PC-9 (cell line): Measurements from ENCODE around the gene JPH4. TPM values are rescaled to one million over a fixed set of nuclear protein-coding genes. Genes with fewer than 3 reads are reported as not detected.

Source experiments
- BruUV-seq: library from RNA; stranded (reverse); fragments of 400-500 nt; replicated peaks from 2 replicates; lab custom pipeline; 2021; lab: Mats Ljungman, UMichigan
- CTCF ChIA-PET: fragments of 300-600 bp; sonication (Branson Sonifier 250); formaldehyde crosslinking; loops from one replicate; lab custom pipeline; 2022; ENCODE audit warnings: antibody characterized with exemption; lab: Charles Lee
- POLR2A ChIA-PET: fragments of 300-600 bp; sonication (Branson Sonifier 250); formaldehyde crosslinking; loops from one replicate; lab custom pipeline; 2022; ENCODE audit warnings: antibody characterized with exemption; ENCODE audit not compliant: unreplicated experiment; lab: Charles Lee
- DNase-seq, 2 experiments: peaks; one replicate each; pipeline versions ENCODE4 v3.0.0 to v3.0.0-alpha.2; 2015 to 2022; ENCODE audit warnings: mixed read lengths in 1 of 2
- H2AFZ ChIP-seq: fragments of 200-600 bp; sonication (generic); 2 replicates; pipeline ENCODE4 v1.8.1; 2017; ENCODE audit warnings: antibody characterized with exemption
- H3F3A ChIP-seq: fragments of 200-600 bp; sonication (generic); 2 replicates; pipeline ENCODE4 v1.8.1; 2017; ENCODE audit warnings: antibody characterized with exemption, mild to moderate bottlenecking, low read depth; ENCODE audit not compliant: insufficient read depth
- H3K27ac ChIP-seq: fragments of 200-600 bp; sonication (generic); 2 replicates; pipeline ENCODE4 v1.6.1; 2016; ENCODE audit warnings: mixed run types
- H3K27me3 ChIP-seq: fragments of 200-600 bp; sonication (generic); 2 replicates; pipeline ENCODE4 v1.6.1; 2016; ENCODE audit warnings: low read depth, mixed run types; ENCODE audit not compliant: insufficient read depth
- H3K36me3 ChIP-seq: fragments of 200-600 bp; sonication (generic); 2 replicates; pipeline ENCODE4 v1.6.1; 2016; ENCODE audit warnings: low read depth, mixed run types
- H3K4me1 ChIP-seq: fragments of 200-600 bp; sonication (generic); replicated peaks from 2 replicates; pipeline ENCODE4 v1.6.1; 2016; ENCODE audit warnings: mixed run types; ENCODE audit not compliant: insufficient read depth
- H3K4me2 ChIP-seq: fragments of 200-600 bp; sonication (generic); 2 replicates; pipeline ENCODE4 v1.6.1; 2017; ENCODE audit warnings: mixed run types
- H3K4me3 ChIP-seq: fragments of 200-600 bp; sonication (generic); 2 replicates; pipeline ENCODE4 v1.6.1; 2016; ENCODE audit warnings: mixed run types
- H3K79me2 ChIP-seq: fragments of 200-600 bp; sonication (generic); 2 replicates; pipeline ENCODE4 v1.6.1; 2017; ENCODE audit warnings: low read depth, mixed run types
- H3K9me2 ChIP-seq: fragments of 200-600 bp; sonication (generic); 2 replicates; pipeline ENCODE4 v1.8.1; 2017; ENCODE audit warnings: mild to moderate bottlenecking; ENCODE audit not compliant: insufficient read depth
- H3K9me3 ChIP-seq: fragments of 200-600 bp; sonication (generic); 2 replicates; pipeline ENCODE4 v1.8.1; 2016; ENCODE audit warnings: low read depth; ENCODE audit not compliant: insufficient read depth
- H4K20me1 ChIP-seq: fragments of 200-600 bp; sonication (generic); 2 replicates; pipeline ENCODE4 v1.8.1; 2017; ENCODE audit not compliant: insufficient read depth
- EZH2 ChIP-seq: fragments of 200-600 bp; sonication (generic); IDR thresholded peaks from 2 replicates; pipeline ENCODE4 v1.8.0; 2017; ENCODE audit warnings: antibody characterized with exemption, low read depth
- intact Hi-C: fragments of 100-400 bp; cut with micrococcal nuclease; formaldehyde crosslinking; loops from one replicate; pipeline ENCODE4 v1.10.0; 2022; ENCODE audit not compliant: unreplicated experiment
- total RNA-seq: library from RNA; stranded (reverse); gene quantifications from 2 replicates; pipeline ENCODE4 v1.2.3, GENCODE V29; 2021
- TF ChIP-seq, protein P1 (sequence below): fragments of 200-600 bp; sonication (generic); conservative IDR thresholded peaks from 2 replicates; pipeline ENCODE4 v1.6.1; 2017; ENCODE audit warnings: mixed run types, antibody characterized with exemption, mild to moderate bottlenecking, moderate library complexity

Gene JPH4
- total RNA-seq, 1 experiment from 2014 or later, result not detected

DNA sequence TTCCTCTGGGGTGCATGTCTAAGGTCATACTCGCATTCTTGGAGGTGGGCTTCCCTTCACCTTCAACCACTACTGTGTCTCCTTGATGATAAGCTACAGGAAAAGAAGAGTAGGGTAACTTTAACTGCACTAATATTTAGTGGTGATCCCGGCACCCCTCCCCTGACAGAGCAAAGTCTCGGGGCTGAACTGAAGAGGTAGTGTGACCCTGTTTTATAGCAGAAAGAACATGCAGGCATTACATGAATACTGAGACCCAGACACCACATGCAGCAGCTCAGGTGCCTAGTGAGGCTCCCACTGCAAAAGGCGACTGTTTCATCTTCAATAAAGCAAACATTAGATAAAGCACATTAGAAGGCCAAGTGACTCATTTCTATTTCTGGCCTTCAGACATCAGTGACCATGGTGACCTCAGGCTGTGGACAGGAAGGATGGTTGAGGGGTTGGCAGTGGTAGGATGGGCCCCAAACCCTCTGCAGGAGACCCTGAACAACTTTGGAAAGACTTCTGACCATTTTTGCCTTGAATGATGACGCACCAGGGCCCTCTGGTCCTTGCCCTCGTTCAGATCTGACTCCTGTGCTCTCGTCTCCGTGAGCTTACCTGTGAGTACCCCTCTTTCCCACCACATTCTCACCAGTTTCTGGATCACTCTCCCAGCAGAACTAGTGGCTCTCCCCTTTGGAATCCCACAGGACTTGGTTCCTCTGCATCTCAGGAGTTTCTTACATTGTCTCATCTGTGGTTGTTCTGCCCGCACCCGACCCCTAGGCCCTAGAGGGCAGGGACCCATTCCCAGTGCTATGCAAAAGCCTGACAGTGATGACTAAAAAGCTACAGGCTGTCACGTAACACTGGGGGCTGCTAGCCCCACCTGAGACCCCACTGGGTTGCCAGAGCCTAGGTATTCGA lies 23.8 kb upstream of the JPH4 start:
- no peaks in the 10 kb centered on the region for H4K20me1 ChIP-seq
- ChIA-PET POLR2A (interaction anchor here (0.7 kb wide), 1 partner anchor 491 kb away, joined by 5 read pairs; the partner anchor contains the start of gene PCK2), CTCF (no interaction called here)
- no peak overlapping the region for H3K4me3 ChIP-seq
- no TSS peak for BruUV-seq
- H3K27ac ChIP-seq, result no peak overlapping the region
- H3F3A ChIP-seq, result no peaks in the 10 kb centered on the region
- no peak for TF ChIP-seq EZH2
- TF ChIP-seq, protein P1, sequence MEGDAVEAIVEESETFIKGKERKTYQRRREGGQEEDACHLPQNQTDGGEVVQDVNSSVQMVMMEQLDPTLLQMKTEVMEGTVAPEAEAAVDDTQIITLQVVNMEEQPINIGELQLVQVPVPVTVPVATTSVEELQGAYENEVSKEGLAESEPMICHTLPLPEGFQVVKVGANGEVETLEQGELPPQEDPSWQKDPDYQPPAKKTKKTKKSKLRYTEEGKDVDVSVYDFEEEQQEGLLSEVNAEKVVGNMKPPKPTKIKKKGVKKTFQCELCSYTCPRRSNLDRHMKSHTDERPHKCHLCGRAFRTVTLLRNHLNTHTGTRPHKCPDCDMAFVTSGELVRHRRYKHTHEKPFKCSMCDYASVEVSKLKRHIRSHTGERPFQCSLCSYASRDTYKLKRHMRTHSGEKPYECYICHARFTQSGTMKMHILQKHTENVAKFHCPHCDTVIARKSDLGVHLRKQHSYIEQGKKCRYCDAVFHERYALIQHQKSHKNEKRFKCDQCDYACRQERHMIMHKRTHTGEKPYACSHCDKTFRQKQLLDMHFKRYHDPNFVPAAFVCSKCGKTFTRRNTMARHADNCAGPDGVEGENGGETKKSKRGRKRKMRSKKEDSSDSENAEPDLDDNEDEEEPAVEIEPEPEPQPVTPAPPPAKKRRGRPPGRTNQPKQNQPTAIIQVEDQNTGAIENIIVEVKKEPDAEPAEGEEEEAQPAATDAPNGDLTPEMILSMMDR, result no peak
- H2AFZ ChIP-seq, result no peak overlapping the region
- H3K9me2 ChIP-seq, result no peaks in the 10 kb centered on the region
- no peaks in the 10 kb centered on the region for H3K79me2 ChIP-seq
- intact Hi-C loops, result no loop called here
- no peaks in the 10 kb centered on the region for H3K9me3 ChIP-seq
- peaks cover 8% of the 10 kb centered on the region; the same call in 1 of the 2 replicates for H3K4me1 ChIP-seq
- H3K4me2 ChIP-seq, result peak overlapping the region; percentile 27; the same call in 1 of the 2 replicates
- H3K27me3 ChIP-seq, result no peaks in the 10 kb centered on the region
- no peaks in the 10 kb centered on the region for H3K36me3 ChIP-seq
- DNase-seq, result peak in 1 of 2 experiments; percentile 41

DNA sequence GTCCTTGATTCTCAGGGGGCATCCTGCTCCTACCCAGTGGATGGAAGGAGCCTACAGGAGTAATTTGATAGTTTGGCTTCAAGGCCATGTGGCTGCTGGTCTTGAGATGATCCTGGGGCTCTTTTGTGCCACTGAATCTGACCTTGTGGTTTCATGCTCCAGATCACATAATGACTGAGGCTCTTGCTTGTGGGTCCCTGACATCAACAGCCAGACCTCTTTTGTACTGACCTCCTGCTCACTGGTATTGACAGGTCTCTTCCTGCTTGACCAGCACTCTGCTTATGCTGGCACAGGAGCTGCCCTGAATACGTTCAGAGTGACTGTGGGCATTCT lies 23.2 kb upstream of the JPH4 start:
- Histone ChIP-seq H3K9me3 (no peaks in the 10 kb centered on the region), H3K4me3 (no peak overlapping the region), H3F3A (no peaks in the 10 kb centered on the region), H4K20me1 (no peaks in the 10 kb centered on the region), H3K27ac (no peak overlapping the region), H3K4me1 (peaks cover 8% of the 10 kb centered on the region; the same call in 1 of the 2 replicates), H3K36me3 (no peaks in the 10 kb centered on the region), H3K4me2 (peak overlapping the region; percentile 27; the same call in 1 of the 2 replicates), H3K27me3 (no peaks in the 10 kb centered on the region), H2AFZ (no peak overlapping the region), H3K79me2 (no peaks in the 10 kb centered on the region), H3K9me2 (no peaks in the 10 kb centered on the region)
- intact Hi-C loops, result no loop called here
- ChIA-PET POLR2A (no interaction called here), CTCF (no interaction called here)
- DNase-seq, result peak in 1 of 2 experiments; percentile 50
- TF ChIP-seq, protein P1, result no peak
- no peak for TF ChIP-seq EZH2
- no TSS peak for BruUV-seq

DNA sequence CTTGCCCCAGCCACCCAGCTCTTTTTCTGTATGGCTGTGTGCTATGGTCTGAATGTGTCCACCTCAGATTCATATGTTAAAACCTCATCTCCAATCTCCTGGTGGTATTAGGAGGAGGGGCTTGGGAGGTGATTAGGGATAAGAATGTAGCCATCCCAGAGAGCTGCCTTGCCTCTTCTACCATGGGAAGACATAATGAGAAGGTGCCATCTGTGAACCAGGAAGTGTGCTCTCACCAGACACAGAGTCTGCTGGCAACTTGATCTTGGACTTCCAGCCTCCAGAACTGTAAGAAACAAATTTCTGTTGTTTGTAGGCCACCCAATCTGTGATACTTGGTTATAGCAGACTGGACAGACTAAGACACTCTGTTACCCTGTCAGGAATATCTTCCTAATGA lies 22.8 kb upstream of the JPH4 start:
- no peak overlapping the region for H2AFZ ChIP-seq
- no peaks in the 10 kb centered on the region for H3K27me3 ChIP-seq
- no peaks in the 10 kb centered on the region for H3K36me3 ChIP-seq
- H3K9me2 ChIP-seq, result no peaks in the 10 kb centered on the region
- no peak overlapping the region for H3K27ac ChIP-seq
- TF ChIP-seq, protein P1, result no peak
- H4K20me1 ChIP-seq, result no peaks in the 10 kb centered on the region
- no peaks in the 10 kb centered on the region for H3F3A ChIP-seq
- peaks cover 8% of the 10 kb centered on the region; the same call in 1 of the 2 replicates for H3K4me1 ChIP-seq
- ChIA-PET POLR2A (no interaction called here), CTCF (no interaction called here)
- no peaks in the 10 kb centered on the region for H3K9me3 ChIP-seq
- H3K4me3 ChIP-seq, result no peak overlapping the region
- no peak overlapping the region for H3K4me2 ChIP-seq
- H3K79me2 ChIP-seq, result no peaks in the 10 kb centered on the region
- no TSS peak for BruUV-seq
- intact Hi-C loops, result no loop called here
- no peak for DNase-seq
